Measurements from ENCODE around the gene ROCK2. TPM values are rescaled to one million over a fixed set of nuclear protein-coding genes. Genes with fewer than 3 reads are reported as not detected.

ROCK2 gene
- 50.3 and 63.7 TPM in 2 replicates for total RNA-seq

GRCh38 chr2:11344342-11344955 lies at the start of gene ROCK2:
TSS of gene ROCK2 (minus strand) at chr2:11344636. CDS start at chr2:11344136, 500 bp downstream.

GRCh38 chr2:11155381-11156035 lies 188.9 kb downstream of the ROCK2 start, which contains the start of gene SLC66A3:
TSS of gene SLC66A3 (plus strand) at chr2:11155467. CDS start at chr2:11155547, 80 bp downstream.

Other genes with a start within 250 kb of the ROCK2 start
- gene SLC66A3, start 189.2 kb downstream of the ROCK2 start, total RNA-seq: 42.0 and 42.8 TPM in 2 replicates
- 8.2 and 9.2 TPM in 2 replicates for gene E2F6, start 121.5 kb upstream of the ROCK2 start, total RNA-seq
- 0.12 and 0.40 TPM in 2 replicates for gene GREB1, start 189.4 kb upstream of the ROCK2 start, total RNA-seq